HG03442 (cell line): Measurements from ENCODE around the gene SLC44A3.
"Not testable (repeated sequence)": the region's sequence is repeated elsewhere in the genome, so short reads cannot be mapped to it uniquely, and the experiment has no call there.

Experiments
- ATAC-seq: cut with Tn5 transposase; IDR thresholded peaks from one replicate; pipeline ENCODE4 v1.9.1; 2021; ENCODE audit warnings: mild to moderate bottlenecking, moderate library complexity; ENCODE audit not compliant: unreplicated experiment

SLC44A3 gene

DNA sequence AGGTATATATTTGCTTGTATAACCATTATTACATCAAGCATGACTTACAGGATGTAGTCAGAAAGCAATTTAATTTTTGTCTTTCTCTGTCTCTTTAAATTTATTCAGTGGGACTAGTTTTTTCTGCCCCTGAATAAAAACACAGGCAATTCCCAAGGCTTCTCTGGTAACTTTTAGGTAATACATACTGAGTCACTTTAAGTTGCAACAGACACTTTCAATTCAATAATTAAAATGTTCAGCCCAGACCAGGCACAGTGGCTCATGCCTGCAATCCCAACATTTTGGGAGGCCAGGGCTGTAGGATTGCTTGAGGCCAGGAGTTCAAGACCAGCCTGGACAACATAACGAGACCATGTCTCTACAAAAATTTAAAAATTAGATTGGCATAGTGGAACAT, 12.3 kb downstream of the SLC44A3 start:
- ATAC-seq: no peak

- ATAC-seq: no peak
These were observed 12.9 kb downstream of the SLC44A3 start for GRCh38 chr1:94832931-94833585.

DNA sequence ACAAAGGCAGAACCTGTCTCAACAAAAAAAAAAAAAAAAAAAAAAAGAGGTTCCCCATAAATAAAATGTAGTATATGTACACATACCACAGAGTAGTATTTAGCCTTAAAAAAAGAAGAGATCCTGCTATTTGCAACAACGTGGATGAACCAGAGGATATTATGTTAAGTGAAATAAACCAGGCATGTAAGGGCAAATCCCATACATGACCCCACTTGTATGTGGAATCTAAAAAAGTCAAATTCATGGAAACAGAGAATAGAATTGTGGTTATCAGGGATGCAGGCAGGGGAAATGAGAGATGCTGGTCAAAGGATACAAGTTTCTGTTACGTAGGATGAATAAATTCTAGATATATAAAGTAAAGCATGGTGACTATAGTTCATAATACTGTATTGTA, 16.7 kb downstream of the SLC44A3 start:
- no peak for ATAC-seq

- not testable (repeated sequence) for ATAC-seq
These were observed 20.2 kb downstream of the SLC44A3 start for GRCh38 chr1:94840381-94840780.

DNA sequence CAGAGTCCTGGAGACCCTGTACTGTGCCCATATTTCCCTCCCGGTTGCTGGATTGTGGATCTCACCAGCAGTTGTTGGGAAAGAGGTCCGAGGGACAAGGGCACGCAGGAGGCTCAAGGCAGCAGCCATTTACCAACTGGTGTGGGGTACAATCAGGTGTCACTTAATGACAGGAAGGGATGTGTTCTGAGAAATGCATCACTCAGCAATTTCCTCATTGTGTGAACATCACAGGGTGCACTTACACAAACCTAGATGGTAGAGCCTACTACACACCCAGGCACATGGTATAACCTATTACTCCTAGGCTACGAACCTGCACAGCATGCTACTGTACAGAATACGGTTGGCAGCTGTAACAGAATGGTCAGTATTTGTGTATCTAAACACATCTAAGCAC, 20.7 kb downstream of the SLC44A3 start:
- ATAC-seq: no peak

- ATAC-seq: no peak
These were observed 23.3 kb downstream of the SLC44A3 start for GRCh38 chr1:94843430-94843829.

DNA sequence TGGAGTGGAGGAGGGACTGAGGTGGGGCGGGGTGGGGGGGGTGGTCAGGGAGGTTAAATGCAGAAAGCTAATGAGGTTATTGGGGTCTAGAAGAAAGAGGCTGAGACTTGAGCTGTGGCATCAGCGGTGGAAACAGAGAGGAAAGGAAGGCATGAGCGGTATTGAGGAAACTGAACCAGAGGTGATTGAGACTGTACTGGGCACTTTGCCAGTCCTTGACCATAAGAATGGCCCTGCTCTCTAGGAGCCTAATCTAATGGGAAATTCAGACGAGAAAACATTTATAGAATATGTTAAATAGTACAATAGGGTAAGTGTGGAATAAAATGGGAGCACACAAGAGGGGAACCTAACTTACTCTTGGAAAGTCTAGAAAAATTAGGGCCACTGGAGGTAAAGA, 23.7 kb downstream of the SLC44A3 start:
- no peak for ATAC-seq

GRCh38 chr1:94846308-94846707, 26.2 kb downstream of the SLC44A3 start:
- ATAC-seq: no peak

- no peak for ATAC-seq
These were observed 31.4 kb downstream of the SLC44A3 start for GRCh38 chr1:94851571-94851970.

DNA sequence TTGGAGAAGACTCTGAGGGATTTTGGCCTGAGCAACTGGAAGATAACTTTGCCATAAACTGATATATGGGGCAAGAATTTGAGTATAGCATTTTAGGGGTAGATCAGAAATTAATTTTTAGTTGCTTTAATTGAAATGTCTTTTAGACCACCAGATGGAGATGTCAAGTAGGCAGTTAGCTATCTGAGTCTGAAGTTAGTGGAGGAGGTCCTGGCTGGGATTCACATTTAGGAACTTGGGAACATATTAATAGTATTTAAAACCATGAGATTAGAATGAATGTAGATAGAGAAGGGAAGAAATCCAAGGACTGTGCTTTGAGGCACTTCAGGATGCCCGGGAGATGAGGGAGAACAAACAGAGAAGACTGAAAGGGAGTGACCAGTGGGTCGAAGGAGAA, 32.6 kb downstream of the SLC44A3 start:
- no peak for ATAC-seq

DNA sequence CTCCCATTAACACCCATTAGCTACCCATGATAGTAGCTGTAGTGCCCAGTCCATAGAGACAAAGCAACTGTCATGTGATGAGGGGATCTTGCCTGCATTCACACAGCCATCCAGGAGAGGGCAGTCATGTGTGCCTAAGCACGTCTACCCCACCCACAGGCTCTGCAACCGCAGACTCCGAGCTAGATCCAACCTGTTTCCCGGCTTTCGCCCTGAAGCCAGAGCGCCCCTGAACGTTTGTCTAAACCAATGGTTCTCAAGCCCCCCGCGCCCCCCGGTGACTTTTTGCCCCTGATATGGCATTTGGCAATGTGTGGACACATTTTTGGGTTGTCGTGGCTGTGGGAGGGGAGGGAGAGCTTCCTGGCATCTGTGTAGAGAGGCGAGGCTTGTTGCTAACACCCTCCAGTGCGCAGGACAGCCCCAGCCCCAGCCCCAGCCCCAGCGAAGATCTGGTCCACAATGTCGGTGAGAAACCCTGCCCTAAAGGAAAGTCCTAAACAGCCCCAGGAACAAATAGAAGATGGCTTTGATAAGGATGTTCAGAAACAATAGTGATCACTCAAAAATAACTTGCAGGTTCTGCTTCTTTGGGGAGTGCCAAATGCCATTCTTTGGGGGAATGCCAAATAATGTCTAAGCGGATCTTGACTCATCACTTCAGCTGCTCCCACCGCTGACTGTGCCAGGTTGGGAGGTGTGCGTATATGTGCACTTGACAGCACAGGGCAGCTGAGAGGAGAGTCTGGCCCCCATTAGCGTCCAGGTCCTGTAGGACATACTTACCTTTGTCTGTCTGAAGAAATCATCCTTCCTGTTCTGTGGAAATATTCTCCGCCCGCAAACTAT, 34.5 kb downstream of the SLC44A3 start:
- peak; percentile 98 for ATAC-seq

DNA sequence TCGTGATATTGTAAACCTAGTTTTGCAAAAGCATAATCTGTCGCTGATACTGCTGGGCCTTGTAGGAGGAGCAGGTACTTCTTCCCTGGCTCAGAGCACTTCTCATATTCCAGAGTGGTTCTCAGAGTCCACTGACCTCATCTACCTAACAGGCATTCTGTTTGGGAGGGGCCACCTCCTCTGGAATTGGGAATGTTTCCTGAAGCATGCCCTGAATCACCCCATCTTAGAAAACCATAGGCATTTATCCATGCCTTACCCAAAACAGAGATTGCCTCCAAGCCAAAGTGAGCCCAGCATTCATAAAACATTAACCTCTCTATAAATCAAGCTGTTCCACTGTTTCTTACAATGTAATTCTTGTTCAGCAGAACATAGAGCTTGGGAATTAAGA, 35.1 kb downstream of the SLC44A3 start:
- no peak for ATAC-seq

- ATAC-seq: no peak
These were observed 35.8 kb downstream of the SLC44A3 start for GRCh38 chr1:94856004-94856403.

DNA sequence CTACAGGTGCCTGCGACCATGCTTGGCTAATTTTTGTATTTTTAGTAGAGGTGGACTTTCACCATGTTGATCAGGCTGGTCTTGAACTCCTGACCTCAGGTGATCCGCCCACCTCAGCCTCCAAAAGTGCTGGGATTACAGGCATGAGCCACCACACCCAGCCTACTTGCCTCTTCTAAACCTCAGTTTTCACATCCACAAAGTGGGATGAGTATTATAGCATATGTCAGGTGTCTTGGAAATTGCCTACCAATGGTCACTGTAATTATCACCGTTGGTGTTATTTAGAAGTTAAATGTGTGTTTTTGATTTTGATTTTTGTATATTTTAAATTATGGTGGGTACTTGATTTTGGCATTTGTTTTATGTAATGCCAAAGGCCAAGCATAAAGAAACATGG, 36.7 kb downstream of the SLC44A3 start:
- no peak for ATAC-seq

GRCh38 chr1:94858276-94858675, 38.1 kb downstream of the SLC44A3 start:
- no peak for ATAC-seq

DNA sequence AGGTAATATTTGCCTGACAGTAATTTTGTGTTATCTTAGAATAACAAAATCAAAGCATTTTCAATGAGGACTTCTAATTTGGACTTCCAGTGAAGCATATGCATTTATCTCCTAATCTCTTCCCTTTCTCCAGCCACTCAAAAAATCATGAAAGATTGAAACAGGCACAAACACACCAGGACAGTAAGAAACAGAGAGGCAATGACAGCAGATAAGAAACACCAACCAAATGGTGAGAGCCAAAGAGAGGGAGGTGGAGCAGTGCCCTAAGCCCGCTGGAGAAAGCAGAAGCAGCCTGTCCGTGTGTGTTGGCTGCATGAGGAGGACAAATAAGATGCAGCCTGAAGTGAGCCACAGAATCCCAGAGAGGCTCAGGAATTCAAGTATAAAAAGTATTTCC, 39.0 kb downstream of the SLC44A3 start:
- no peak for ATAC-seq

DNA sequence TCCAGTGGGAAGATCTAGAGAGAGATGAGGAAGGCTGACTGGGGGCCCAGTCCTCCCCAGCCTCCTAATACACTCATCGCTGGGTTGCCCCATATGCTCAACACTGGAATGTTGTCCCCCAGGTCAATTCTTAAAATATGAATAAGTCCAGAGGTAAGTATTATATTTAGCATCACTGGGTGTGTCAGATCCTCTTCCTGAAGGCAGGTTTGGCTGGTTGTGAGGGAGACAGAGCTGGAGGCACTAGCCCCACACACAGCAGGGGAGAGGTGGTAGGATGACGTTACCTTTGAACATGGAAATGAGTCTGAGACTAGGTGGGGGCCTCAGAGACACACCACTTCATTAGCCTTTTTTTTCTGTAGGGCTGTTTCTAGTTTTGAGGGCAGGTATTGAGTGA, 42.6 kb downstream of the SLC44A3 start:
- ATAC-seq: no peak

GRCh38 chr1:94863297-94863911, 43.2 kb downstream of the SLC44A3 start:
- ATAC-seq: no peak

- no peak for ATAC-seq
These were observed 43.8 kb downstream of the SLC44A3 start for GRCh38 chr1:94863919-94864318.

GRCh38 chr1:94864821-94865220, 44.7 kb downstream of the SLC44A3 start:
- no peak for ATAC-seq

GRCh38 chr1:94865360-94865759, 45.2 kb downstream of the SLC44A3 start:
- no peak for ATAC-seq

GRCh38 chr1:94866164-94866807, 46.1 kb downstream of the SLC44A3 start:
- no peak for ATAC-seq
